ENCODE measurements around the gene POU2F3.
A peak's percentile ranks its signal among the peaks of the same experiment; 100 is the strongest.
"Not testable (repeated sequence)": the region's sequence is repeated elsewhere in the genome, so short reads cannot be mapped to it uniquely, and the experiment has no call there.

Gene POU2F3

DNA sequence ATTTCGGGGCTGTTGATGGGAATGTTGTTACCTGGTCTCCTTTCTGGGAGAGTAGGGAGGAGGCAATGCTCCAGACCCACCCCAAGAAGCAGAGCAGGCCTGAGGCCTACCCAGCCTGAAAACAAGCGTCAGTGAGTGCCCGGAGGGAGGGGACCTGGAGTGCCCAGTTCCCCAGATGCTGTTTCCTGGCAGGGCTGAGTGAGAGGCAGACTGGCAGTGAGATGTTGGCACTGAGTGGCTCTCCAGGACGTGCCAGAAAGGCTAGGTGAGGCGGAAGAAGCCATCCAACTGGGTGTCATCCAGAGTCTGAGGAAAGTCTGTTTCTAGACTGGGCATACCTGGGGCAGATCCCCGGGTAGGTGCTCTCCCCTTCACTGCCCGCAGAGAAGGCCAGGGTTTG is 1.3 kb downstream of the POU2F3 start:
- H3K9me3 ChIP-seq (ENCODE audit: control insufficient read depth, insufficient read depth, low read length), result no peaks in the 10 kb centered on the region
- no peaks in the 10 kb centered on the region for H3K36me3 ChIP-seq (ENCODE audit: control insufficient read depth, insufficient read depth, low read length)
- no peak overlapping the region for H3K27ac ChIP-seq (ENCODE audit: low read depth, low read length)
- H3K9ac ChIP-seq (ENCODE audit: low read depth, low read length), result no peak overlapping the region
- H3K4me1 ChIP-seq (ENCODE audit: control insufficient read depth, insufficient read depth, low read length), result peaks cover 19% of the 10 kb centered on the region
- H3K27me3 ChIP-seq (ENCODE audit: control insufficient read depth, insufficient read depth, low read length), result peaks cover 48% of the 10 kb centered on the region
- no peak overlapping the region for H3K4me3 ChIP-seq (ENCODE audit: low read depth, low read length)

- H3K4me1 ChIP-seq (ENCODE audit: control insufficient read depth, insufficient read depth, low read length), result peaks cover 30% of the 10 kb centered on the region
- H3K9ac ChIP-seq (ENCODE audit: low read depth, low read length), result no peak overlapping the region
- no peak overlapping the region for H3K4me3 ChIP-seq (ENCODE audit: low read depth, low read length)
- no peak overlapping the region for H3K27ac ChIP-seq (ENCODE audit: low read depth, low read length)
- H3K36me3 ChIP-seq (ENCODE audit: control insufficient read depth, insufficient read depth, low read length), result no peaks in the 10 kb centered on the region
- no peaks in the 10 kb centered on the region for H3K9me3 ChIP-seq (ENCODE audit: control insufficient read depth, insufficient read depth, low read length)
- H3K27me3 ChIP-seq (ENCODE audit: control insufficient read depth, insufficient read depth, low read length), result peaks cover 46% of the 10 kb centered on the region
Measured at GRCh38 chr11:120243221-120243620, 3.3 kb downstream of the POU2F3 start.

- H3K27me3 ChIP-seq (ENCODE audit: control insufficient read depth, insufficient read depth, low read length), result peaks cover 31% of the 10 kb centered on the region
Measured at GRCh38 chr11:120244476-120245365, 4.8 kb downstream of the POU2F3 start.

GRCh38 chr11:120245434-120245833 is 5.5 kb downstream of the POU2F3 start:
- Histone ChIP-seq H3K27me3 (ENCODE audit: control insufficient read depth, insufficient read depth, low read length) (peaks cover 31% of the 10 kb centered on the region), H3K4me1 (ENCODE audit: control insufficient read depth, insufficient read depth, low read length) (peaks cover 44% of the 10 kb centered on the region), H3K27ac (ENCODE audit: low read depth, low read length) (no peak overlapping the region), H3K9me3 (ENCODE audit: control insufficient read depth, insufficient read depth, low read length) (no peaks in the 10 kb centered on the region), H3K4me3 (ENCODE audit: low read depth, low read length) (no peak overlapping the region), H3K36me3 (ENCODE audit: control insufficient read depth, insufficient read depth, low read length) (no peaks in the 10 kb centered on the region), H3K9ac (ENCODE audit: low read depth, low read length) (no peak overlapping the region)

More at GRCh38 chr11:120244476-120245365, 4.8 kb downstream of the POU2F3 start:
- H3K36me3 ChIP-seq (ENCODE audit: control insufficient read depth, insufficient read depth, low read length), result no peaks in the 10 kb centered on the region
- no peaks in the 10 kb centered on the region for H3K9me3 ChIP-seq (ENCODE audit: control insufficient read depth, insufficient read depth, low read length)
- H3K9ac ChIP-seq (ENCODE audit: low read depth, low read length), result no peak overlapping the region
- no peak overlapping the region for H3K27ac ChIP-seq (ENCODE audit: low read depth, low read length)
- H3K4me3 ChIP-seq (ENCODE audit: low read depth, low read length), result no peak overlapping the region
- peaks cover 44% of the 10 kb centered on the region for H3K4me1 ChIP-seq (ENCODE audit: control insufficient read depth, insufficient read depth, low read length)

GRCh38 chr11:120248551-120249278 is 8.8 kb downstream of the POU2F3 start:
- H3K27me3 ChIP-seq (ENCODE audit: control insufficient read depth, insufficient read depth, low read length), result peaks cover 7% of the 10 kb centered on the region; the same call in 1 of the 2 replicates
- no peaks in the 10 kb centered on the region for H3K36me3 ChIP-seq (ENCODE audit: control insufficient read depth, insufficient read depth, low read length)
- H3K4me1 ChIP-seq (ENCODE audit: control insufficient read depth, insufficient read depth, low read length), result peaks cover 44% of the 10 kb centered on the region
- H3K27ac ChIP-seq (ENCODE audit: low read depth, low read length), result peak overlapping the region; percentile 92
- no peak overlapping the region for H3K9ac ChIP-seq (ENCODE audit: low read depth, low read length)
- H3K9me3 ChIP-seq (ENCODE audit: control insufficient read depth, insufficient read depth, low read length), result no peaks in the 10 kb centered on the region
- H3K4me3 ChIP-seq (ENCODE audit: low read depth, low read length), result no peak overlapping the region

DNA sequence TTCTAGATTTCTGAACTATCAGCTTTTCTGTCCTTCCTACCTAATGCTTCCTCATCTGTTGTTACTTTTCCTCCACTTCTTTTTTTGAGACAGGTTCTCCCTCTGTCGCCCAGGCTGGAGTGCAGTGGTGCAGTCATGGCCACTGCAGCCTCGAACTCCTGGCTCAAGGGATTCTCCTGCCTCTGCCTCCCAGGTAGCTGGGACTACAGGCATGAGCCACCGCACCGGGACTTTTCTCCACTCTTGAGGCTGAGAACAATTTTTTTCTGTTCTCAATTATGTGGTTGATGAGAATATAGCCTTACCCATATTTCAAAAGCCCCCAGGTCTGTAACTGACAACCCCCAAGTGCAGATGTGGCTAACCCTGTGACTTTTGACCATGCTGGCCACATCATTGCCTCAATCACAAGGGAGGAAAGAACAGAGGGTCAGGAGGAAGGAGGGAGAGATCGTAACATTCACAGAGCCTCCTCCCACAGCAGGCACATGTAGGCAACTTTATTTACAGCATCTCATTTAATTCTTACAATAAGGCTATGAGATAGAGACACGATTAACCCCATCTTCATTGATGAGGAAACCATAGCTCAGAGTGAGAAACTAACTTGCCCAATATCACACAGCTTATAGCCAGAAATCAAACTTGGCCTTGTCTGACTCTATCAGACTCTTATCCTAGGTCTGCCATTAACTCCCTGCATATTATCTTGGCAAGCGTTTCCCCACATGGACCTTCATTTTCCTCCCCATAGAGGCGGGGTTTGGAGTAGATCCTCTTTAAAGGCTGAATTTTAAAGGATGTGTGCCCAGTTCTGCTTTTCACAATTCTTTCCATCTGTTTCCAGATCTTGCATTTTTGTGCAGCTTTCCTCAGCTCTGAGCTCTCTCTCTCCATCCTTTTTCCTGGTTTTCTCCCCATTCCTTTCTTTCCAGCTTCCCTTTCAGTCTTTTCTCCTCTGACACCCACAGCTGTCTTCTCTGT is 9.6 kb downstream of the POU2F3 start:
- Histone ChIP-seq H3K36me3 (ENCODE audit: control insufficient read depth, insufficient read depth, low read length) (no peaks in the 10 kb centered on the region), H3K27me3 (ENCODE audit: control insufficient read depth, insufficient read depth, low read length) (peaks cover 8% of the 10 kb centered on the region; the same call in 1 of the 2 replicates), H3K4me1 (ENCODE audit: control insufficient read depth, insufficient read depth, low read length) (peaks cover 46% of the 10 kb centered on the region), H3K4me3 (ENCODE audit: low read depth, low read length) (no peak overlapping the region), H3K9me3 (ENCODE audit: control insufficient read depth, insufficient read depth, low read length) (no peaks in the 10 kb centered on the region), H3K9ac (ENCODE audit: low read depth, low read length) (no peak overlapping the region), H3K27ac (ENCODE audit: low read depth, low read length) (peak overlapping the region; percentile 92)

DNA sequence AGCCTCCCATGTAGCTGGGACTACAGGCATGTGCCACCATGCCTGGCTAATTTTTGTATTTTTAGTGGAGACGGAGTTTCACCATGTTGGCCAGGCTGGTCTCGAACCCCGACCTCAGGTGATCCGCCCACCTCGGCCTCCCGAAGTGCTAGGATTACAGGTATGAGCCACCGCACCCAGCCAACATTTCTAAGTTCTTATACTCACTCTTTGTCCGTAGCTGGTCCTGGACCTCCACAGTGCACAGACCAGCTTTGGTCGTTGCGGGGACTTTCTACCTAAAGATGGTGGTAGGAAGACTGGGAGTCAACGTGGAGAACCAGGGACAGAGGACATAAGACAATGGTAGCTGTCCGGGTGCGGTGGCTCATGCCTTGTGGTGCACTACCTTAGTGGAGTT is 13.4 kb downstream of the POU2F3 start:
- H3K27ac ChIP-seq (ENCODE audit: low read depth, low read length); H3K9ac ChIP-seq (ENCODE audit: low read depth, low read length): not testable (repeated sequence)
- H3K27me3 ChIP-seq (ENCODE audit: control insufficient read depth, insufficient read depth, low read length), result peaks cover 16% of the 10 kb centered on the region; the same call in 1 of the 2 replicates

GRCh38 chr11:120254788-120255518 is 15.0 kb downstream of the POU2F3 start:
- Histone ChIP-seq H3K27ac (ENCODE audit: low read depth, low read length) (peak overlapping the region; percentile 83), H3K4me1 (ENCODE audit: control insufficient read depth, insufficient read depth, low read length) (peaks cover 24% of the 10 kb centered on the region), H3K4me3 (ENCODE audit: low read depth, low read length) (peak overlapping the region; percentile 53), H3K36me3 (ENCODE audit: control insufficient read depth, insufficient read depth, low read length) (no peaks in the 10 kb centered on the region), H3K9ac (ENCODE audit: low read depth, low read length) (no peak overlapping the region), H3K9me3 (ENCODE audit: control insufficient read depth, insufficient read depth, low read length) (no peaks in the 10 kb centered on the region), H3K27me3 (ENCODE audit: control insufficient read depth, insufficient read depth, low read length) (peaks cover 16% of the 10 kb centered on the region; the same call in 1 of the 2 replicates)

More for the DNA sequence above, 13.4 kb downstream of the POU2F3 start:
- peaks cover 34% of the 10 kb centered on the region for H3K4me1 ChIP-seq (ENCODE audit: control insufficient read depth, insufficient read depth, low read length)
- not testable (repeated sequence) for H3K9me3 ChIP-seq (ENCODE audit: control insufficient read depth, insufficient read depth, low read length); H3K4me3 ChIP-seq (ENCODE audit: low read depth, low read length); H3K36me3 ChIP-seq (ENCODE audit: control insufficient read depth, insufficient read depth, low read length)

GRCh38 chr11:120255519-120255866 is 15.6 kb downstream of the POU2F3 start:
- peaks cover 11% of the 10 kb centered on the region; the same call in 1 of the 2 replicates for H3K27me3 ChIP-seq (ENCODE audit: control insufficient read depth, insufficient read depth, low read length)
- H3K4me3 ChIP-seq (ENCODE audit: low read depth, low read length), result peak overlapping the region; percentile 53
- peak overlapping the region; percentile 47 for H3K9ac ChIP-seq (ENCODE audit: low read depth, low read length)
- no peaks in the 10 kb centered on the region for H3K36me3 ChIP-seq (ENCODE audit: control insufficient read depth, insufficient read depth, low read length)
- peak overlapping the region; percentile 79 for H3K27ac ChIP-seq (ENCODE audit: low read depth, low read length)
- H3K4me1 ChIP-seq (ENCODE audit: control insufficient read depth, insufficient read depth, low read length), result peaks cover 27% of the 10 kb centered on the region
- H3K9me3 ChIP-seq (ENCODE audit: control insufficient read depth, insufficient read depth, low read length), result no peaks in the 10 kb centered on the region

GRCh38 chr11:120256178-120256577 is 16.2 kb downstream of the POU2F3 start:
- no peaks in the 10 kb centered on the region for H3K9me3 ChIP-seq (ENCODE audit: control insufficient read depth, insufficient read depth, low read length)
- H3K27ac ChIP-seq (ENCODE audit: low read depth, low read length), result peak overlapping the region; percentile 79
- H3K9ac ChIP-seq (ENCODE audit: low read depth, low read length), result 0 out of 2 replicates have a peak overlapping the region, but pooled peaks have one; percentile 47

More at GRCh38 chr11:120256178-120256577, 16.2 kb downstream of the POU2F3 start:
- H3K4me3 ChIP-seq (ENCODE audit: low read depth, low read length), result no peak overlapping the region
- peaks cover 28% of the 10 kb centered on the region for H3K4me1 ChIP-seq (ENCODE audit: control insufficient read depth, insufficient read depth, low read length)
- no peaks in the 10 kb centered on the region for H3K36me3 ChIP-seq (ENCODE audit: control insufficient read depth, insufficient read depth, low read length)
- peaks cover 11% of the 10 kb centered on the region; the same call in 1 of the 2 replicates for H3K27me3 ChIP-seq (ENCODE audit: control insufficient read depth, insufficient read depth, low read length)

Data from HUES48 (cell line).